Breast epithelium (tissue), 3 donors: ENCODE data around the gene PSMD8.

Source experiments
- POLR2A ChIP-seq: fragments of 450-650 bp; IDR thresholded peaks from one replicate; pipeline ENCODE4 v1.6.1; 2016; ENCODE audit warnings: antibody characterized with exemption, mild to moderate bottlenecking, moderate library complexity
- TF ChIP-seq, protein P1 (sequence below), 3 donors: fragments of 450-650 bp; IDR thresholded peaks; one replicate each; pipeline ENCODE4 v1.5.1; 2016 to 2017; ENCODE audit warnings: antibody characterized with exemption in 3 of 3, mild to moderate bottlenecking in 3 of 3, moderate library complexity in 3 of 3

DNA sequence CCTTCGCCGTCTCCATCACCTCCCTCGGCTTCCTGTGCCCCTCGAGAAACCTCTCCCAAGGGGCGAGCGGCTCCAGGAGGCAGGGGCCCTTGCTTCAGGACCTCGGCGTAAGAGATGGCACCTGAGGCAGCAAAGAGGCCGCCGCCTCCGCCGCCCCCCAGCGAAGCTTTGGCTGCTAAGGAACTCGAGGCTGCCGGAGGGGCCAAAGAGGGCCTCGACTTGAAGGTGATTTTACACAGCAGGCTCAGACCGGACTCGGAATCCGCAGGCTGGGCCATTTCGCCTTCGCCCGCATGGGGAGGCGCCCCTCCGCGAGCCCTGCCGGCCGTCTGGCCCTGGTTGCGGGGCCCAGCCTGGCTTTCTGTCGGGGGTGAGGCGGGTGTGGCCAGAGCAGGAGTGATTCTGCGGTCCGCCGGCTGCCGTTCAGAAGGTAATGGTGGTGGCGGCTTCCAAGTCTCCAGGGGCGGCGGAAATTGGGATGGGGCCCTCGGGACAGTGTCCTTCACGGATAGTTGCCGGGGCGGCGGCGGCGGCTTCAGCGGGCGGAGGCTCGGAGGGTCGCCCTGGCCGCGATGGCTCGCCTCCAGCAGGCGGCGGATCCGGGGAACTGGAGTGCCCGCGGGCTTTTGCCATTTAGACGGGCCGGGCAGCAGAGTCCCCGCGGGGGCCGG, 12.1 kb downstream of the PSMD8 start:
- TF ChIP-seq, protein P1, sequence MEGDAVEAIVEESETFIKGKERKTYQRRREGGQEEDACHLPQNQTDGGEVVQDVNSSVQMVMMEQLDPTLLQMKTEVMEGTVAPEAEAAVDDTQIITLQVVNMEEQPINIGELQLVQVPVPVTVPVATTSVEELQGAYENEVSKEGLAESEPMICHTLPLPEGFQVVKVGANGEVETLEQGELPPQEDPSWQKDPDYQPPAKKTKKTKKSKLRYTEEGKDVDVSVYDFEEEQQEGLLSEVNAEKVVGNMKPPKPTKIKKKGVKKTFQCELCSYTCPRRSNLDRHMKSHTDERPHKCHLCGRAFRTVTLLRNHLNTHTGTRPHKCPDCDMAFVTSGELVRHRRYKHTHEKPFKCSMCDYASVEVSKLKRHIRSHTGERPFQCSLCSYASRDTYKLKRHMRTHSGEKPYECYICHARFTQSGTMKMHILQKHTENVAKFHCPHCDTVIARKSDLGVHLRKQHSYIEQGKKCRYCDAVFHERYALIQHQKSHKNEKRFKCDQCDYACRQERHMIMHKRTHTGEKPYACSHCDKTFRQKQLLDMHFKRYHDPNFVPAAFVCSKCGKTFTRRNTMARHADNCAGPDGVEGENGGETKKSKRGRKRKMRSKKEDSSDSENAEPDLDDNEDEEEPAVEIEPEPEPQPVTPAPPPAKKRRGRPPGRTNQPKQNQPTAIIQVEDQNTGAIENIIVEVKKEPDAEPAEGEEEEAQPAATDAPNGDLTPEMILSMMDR (IDR thresholded peaks at IDR 0.05): no peak
- no peak for TF ChIP-seq POLR2A
